Occipital lobe (tissue), 2 donors: ENCODE measurements around the gene TMEM50B. TPM values are rescaled to one million over a fixed set of nuclear protein-coding genes. Genes with fewer than 3 reads are reported as not detected.
"Not testable (repeated sequence)": the region's sequence is repeated elsewhere in the genome, so short reads cannot be mapped to it uniquely, and the experiment has no call there.

Experiments
- DNase-seq: peaks from one replicate; lab custom pipeline; 2025; lab: John Stamatoyannopoulos, UW
- total RNA-seq: library from RNA; depleted of rRNA; stranded (reverse); fragments of >200 nt; gene quantifications from one replicate; pipeline ENCODE4 v1.2.3, GENCODE V29; 2014

Gene TMEM50B
- total RNA-seq, 1 donor from 2014 or later: 54.1 TPM

- no peak for DNase-seq
These were observed 1.6 kb downstream of the TMEM50B start for GRCh38 chr21:33478182-33478581.

DNA sequence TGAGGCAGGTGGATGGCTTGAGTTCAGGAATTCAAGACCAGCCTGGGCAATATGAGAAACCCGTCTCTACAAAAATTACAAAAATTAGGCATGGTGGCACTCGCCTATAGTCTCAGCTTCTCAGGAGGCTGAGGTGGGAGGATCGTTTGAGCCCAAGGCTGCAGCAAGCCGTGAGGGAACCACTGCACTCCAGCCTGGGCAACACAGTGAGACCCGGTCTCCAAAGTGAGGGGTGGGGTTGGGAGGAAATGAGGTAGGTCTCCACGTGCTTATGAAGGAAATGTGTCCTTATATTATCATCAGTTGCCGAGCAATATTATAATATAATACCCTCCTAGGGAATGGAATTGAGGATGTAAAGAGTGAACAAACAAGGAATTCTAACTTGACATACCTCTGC, 2.7 kb downstream of the TMEM50B start:
- DNase-seq: no peak

- no peak for DNase-seq
These were observed 6.4 kb downstream of the TMEM50B start for GRCh38 chr21:33473344-33473743.

- DNase-seq: no peak
These were observed 9.1 kb downstream of the TMEM50B start for GRCh38 chr21:33470701-33471100.

- not testable (repeated sequence) for DNase-seq
These were observed 10.6 kb downstream of the TMEM50B start for GRCh38 chr21:33469183-33469582.

GRCh38 chr21:33461538-33462250, 18.1 kb downstream of the TMEM50B start:
- DNase-seq: no peak

GRCh38 chr21:33458861-33459260, 20.9 kb downstream of the TMEM50B start:
- DNase-seq: no peak

DNA sequence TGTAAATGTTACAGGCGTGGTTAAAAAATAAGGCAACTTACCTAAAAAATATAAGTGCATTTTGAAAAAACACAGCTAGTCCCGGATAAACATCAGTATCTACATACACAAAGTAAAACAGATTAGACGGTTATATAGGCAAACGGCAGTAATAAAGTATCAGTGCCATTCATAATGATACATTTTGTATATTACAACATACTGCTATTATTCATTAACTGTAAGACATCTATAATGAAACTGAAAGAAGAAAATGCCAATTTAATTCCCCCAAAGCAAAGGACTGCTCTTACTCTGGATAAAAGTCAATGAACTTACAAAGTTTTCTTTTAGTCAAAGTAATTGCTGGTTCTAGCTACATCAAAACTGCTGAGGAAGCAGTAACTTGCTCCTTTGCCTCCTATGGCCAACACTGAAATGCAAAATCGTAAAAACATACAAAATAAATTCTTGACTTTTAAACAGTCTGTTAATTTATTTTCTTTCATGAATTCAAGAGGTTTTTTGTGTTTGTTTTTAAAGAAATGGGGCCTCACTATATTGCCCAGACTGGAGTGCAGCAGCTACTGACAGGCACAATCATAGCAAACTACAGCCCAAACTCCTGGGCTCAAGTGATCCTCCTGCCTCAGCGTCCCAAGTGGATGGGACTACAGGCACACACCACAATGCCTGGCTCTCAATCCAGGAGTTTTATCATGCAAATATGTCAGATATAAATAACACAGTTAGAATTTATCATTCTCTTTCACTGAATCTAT, 23.9 kb downstream of the TMEM50B start:
- DNase-seq: no peak

- DNase-seq: no peak
These were observed 27.4 kb downstream of the TMEM50B start for GRCh38 chr21:33452362-33452761.

GRCh38 chr21:33451634-33452071, 28.1 kb downstream of the TMEM50B start:
- no peak for DNase-seq

DNA sequence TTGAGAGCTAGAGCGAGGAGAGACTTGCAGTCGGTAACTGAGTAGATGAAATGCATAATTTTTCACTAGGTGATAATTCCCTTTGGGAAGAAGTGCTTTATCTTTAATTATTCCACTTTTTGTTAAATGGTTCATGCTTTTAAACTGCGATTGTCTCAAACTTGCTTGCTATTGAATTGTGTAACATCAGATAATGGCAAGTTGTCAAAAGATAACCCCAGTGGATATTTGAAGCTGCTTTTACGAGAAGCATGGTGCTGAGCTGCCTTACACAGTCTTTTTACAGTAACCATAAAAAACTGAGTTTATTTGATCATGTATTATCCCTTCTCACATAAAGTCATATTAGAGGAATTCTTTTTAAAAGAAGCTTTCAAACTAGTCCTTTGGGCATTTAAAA, 30.2 kb downstream of the TMEM50B start:
- DNase-seq: no peak

DNA sequence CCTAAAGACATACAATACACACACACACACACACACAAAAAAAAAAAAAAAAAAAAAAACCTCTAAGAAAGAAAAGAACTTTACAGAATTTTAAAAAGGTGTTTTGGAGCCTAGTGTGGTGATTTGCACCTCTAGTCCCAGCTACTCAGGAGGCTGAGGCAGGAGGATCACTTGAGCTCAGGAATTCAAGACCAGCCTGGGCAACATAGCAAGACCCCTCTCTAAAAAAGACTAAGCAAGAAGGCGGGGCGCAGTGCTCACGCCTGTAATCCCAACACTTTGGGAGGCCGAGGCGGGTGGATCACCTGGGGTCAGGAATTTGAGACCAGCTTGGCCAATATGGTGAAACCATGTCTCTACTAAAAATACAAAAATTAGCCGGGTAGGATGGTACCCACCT, 33.2 kb downstream of the TMEM50B start:
- DNase-seq: not testable (repeated sequence)

- no peak for DNase-seq
These were observed 35.3 kb downstream of the TMEM50B start for GRCh38 chr21:33444499-33444898.

DNA sequence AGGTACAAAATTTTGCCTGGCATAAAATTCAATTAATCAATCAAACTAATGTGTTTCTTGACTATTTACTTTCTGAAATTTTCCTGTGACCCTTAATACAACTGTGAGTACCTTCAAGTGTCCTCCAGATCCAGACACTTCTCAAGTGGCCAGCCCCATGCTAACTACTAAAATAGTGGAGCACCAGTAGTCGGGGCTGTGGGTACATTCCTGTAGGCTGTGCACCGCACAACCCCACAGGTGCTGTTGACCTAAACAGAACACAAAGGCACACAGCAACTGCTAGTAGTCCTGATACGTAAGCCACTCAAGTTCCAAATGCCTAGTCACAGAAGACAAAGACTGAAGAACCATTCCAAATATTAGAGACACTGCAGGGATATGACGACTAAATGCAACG, 36.6 kb downstream of the TMEM50B start:
- no peak for DNase-seq

DNA sequence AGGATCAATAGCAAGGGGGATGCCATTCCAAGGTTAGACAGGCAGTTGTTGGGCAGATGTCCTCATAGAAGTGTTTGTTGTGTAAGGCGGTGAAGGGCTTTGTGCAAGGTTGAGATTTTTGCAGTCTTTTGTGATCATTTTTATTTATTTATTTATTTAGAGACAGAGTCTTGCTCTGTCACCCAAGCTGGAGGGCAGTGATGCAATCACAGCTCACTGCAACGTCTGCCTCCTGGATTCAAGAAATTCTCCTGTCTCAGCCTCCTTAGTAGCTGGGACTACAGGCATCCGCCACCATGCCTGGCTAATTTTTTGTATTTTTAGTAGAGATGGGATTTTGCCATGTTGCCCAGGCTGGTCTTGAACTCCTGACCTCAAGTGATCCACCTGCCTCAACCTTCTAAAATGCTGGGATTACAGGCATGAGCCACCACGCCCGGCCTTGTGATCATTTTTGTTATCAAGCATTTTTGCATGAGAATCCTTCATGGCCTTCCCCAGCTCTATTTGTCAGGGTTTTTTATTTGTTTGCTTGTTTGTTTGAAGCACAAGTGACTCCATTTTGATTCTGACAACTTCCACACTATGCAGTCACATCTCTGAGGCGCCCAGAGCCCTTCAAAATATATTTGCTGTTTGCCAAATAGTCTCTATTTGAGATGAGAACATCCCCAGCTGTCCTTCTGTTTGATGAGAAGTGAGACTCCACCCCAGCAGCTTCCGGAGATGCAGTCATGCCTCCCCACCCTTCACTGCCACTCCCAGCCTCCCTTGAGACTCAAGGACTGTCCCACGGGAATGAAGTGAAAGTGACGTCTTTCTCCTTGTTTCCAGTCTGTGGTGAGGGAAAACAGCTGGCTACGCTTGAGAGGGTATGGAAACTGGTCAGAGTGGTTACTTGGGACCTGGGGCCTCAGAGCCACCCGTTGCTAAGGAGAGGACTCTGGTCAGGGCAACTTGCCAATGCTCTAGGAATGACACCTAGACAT, 38.0 kb downstream of the TMEM50B start:
- no peak for DNase-seq

DNA sequence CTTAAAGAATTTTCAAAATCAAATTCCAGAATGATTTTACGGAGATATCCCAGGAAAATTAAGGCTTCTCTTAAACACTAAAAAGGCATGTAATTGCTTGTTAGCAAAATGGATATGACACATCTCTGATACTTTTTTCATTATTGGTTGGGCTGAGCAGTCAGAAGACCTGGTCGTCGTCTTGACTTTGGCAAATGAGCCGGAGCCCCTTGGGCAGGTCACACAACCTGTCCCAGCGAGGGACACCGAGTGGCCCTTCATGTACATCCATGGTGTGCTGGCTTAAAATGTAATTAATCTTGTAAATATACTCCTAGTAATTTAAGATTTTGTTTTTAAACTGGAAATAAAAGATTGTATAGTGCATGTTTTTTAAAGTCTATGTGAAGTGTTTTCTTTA, 42.6 kb downstream of the TMEM50B start:
- no peak for DNase-seq

- no peak for DNase-seq
These were observed 44.9 kb downstream of the TMEM50B start for GRCh38 chr21:33434770-33435360.

- no peak for DNase-seq
These were observed 46.2 kb downstream of the TMEM50B start for GRCh38 chr21:33433425-33434114.

GRCh38 chr21:33433001-33433400, 46.8 kb downstream of the TMEM50B start:
- no peak for DNase-seq

- peak; percentile 10 for DNase-seq
These were observed 47.3 kb downstream of the TMEM50B start for GRCh38 chr21:33432496-33432895.

DNA sequence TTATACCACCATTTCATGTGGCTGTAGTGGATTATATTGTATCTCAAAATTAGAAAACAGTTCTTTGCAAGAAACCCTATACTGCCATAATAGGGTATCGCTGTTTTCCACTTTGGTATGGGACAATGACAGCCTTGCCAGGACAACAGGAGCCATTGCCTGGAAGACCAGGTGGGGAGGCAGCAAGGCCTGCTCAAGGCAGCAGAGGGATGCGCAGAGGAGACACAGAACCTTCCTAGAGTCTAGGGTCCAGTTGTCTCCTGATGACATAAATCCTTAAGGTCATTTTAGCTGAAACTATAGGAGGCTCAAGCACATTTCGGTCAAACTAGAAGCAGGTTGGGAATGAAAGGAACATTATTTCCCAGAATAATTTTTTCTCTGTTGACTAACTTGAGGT, 48.9 kb downstream of the TMEM50B start:
- DNase-seq: no peak
